ENCODE data around the gene ELOVL5.
"Not testable (repeated sequence)": the region's sequence is repeated elsewhere in the genome, so short reads cannot be mapped to it uniquely, and the experiment has no call there.

The ELOVL5 gene

GRCh38 chr6:53320964-53321363 lies 27.8 kb downstream of the ELOVL5 start:
- H3K36me3 ChIP-seq (ENCODE audit: insufficient read depth, low read length): peaks cover 15% of the 10 kb centered on the region
- no peak for TF ChIP-seq EZH2phosphoT487 (IDR thresholded peaks at IDR 0.05; ENCODE audit: borderline replicate concordance)
- no peaks in the 10 kb centered on the region for H3F3A ChIP-seq (ENCODE audit: low read depth)
- no peak overlapping the region for H2AFZ ChIP-seq (ENCODE audit: low read length)
- peaks cover 88% of the 10 kb centered on the region for H4K20me1 ChIP-seq (ENCODE audit: insufficient read depth, low read length, poor library complexity, severe bottlenecking)
- no peaks in the 10 kb centered on the region for H3K9me3 ChIP-seq (ENCODE audit: insufficient read depth, low read depth, low read length)
- no peaks in the 10 kb centered on the region for H3K9me2 ChIP-seq (replicated peaks; ENCODE audit: low read depth, low read length)
- no peak overlapping the region for H3K4me3 ChIP-seq (ENCODE audit: low read length, poor library complexity, severe bottlenecking)
- H3K27me3 ChIP-seq (ENCODE audit: insufficient read depth, low read length, poor library complexity, severe bottlenecking): no peaks in the 10 kb centered on the region
- H3K4me1 ChIP-seq (ENCODE audit: insufficient read depth, low read length, poor library complexity, severe bottlenecking): peaks cover 26% of the 10 kb centered on the region
- H3K79me2 ChIP-seq (ENCODE audit: insufficient read depth, low read length): peaks cover 99% of the 10 kb centered on the region
- no peak overlapping the region for H3K4me2 ChIP-seq (ENCODE audit: low read depth, low read length, poor library complexity, severe bottlenecking)
- no peak overlapping the region for H3K9ac ChIP-seq (ENCODE audit: low read depth, low read length, poor library complexity, severe bottlenecking)

- Histone ChIP-seq H2AFZ (ENCODE audit: low read length) (no peak overlapping the region), H3K36me3 (ENCODE audit: insufficient read depth, low read length) (peaks cover 10% of the 10 kb centered on the region), H3K4me1 (ENCODE audit: insufficient read depth, low read length, poor library complexity, severe bottlenecking) (peaks cover 51% of the 10 kb centered on the region), H3K4me3 (ENCODE audit: low read length, poor library complexity, severe bottlenecking) (no peak overlapping the region), H3K9me3 (ENCODE audit: insufficient read depth, low read depth, low read length) (no peaks in the 10 kb centered on the region), H3K9me2 (replicated peaks; ENCODE audit: low read depth, low read length) (no peaks in the 10 kb centered on the region), H4K20me1 (ENCODE audit: insufficient read depth, low read length, poor library complexity, severe bottlenecking) (peaks cover 90% of the 10 kb centered on the region), H3K79me2 (ENCODE audit: insufficient read depth, low read length) (peaks cover 99% of the 10 kb centered on the region), H3F3A (ENCODE audit: low read depth) (no peaks in the 10 kb centered on the region), H3K27me3 (ENCODE audit: insufficient read depth, low read length, poor library complexity, severe bottlenecking) (no peaks in the 10 kb centered on the region), H3K9ac (ENCODE audit: low read depth, low read length, poor library complexity, severe bottlenecking) (no peak overlapping the region), H3K4me2 (ENCODE audit: low read depth, low read length, poor library complexity, severe bottlenecking) (no peak overlapping the region)
- TF ChIP-seq EZH2phosphoT487 (IDR thresholded peaks at IDR 0.05; ENCODE audit: borderline replicate concordance) (no peak), CTCF (conservative IDR thresholded peaks at IDR 0.05; ENCODE audit: low read length) (no peak)
Observed at GRCh38 chr6:53318429-53318828, 30.3 kb downstream of the ELOVL5 start.

GRCh38 chr6:53317861-53318260 lies 30.9 kb downstream of the ELOVL5 start:
- no peak for TF ChIP-seq EZH2phosphoT487 (IDR thresholded peaks at IDR 0.05; ENCODE audit: borderline replicate concordance)
- TF ChIP-seq CTCF (conservative IDR thresholded peaks at IDR 0.05; ENCODE audit: low read length): no peak
- H3K79me2 ChIP-seq (ENCODE audit: insufficient read depth, low read length): peaks cover 99% of the 10 kb centered on the region
- no peak overlapping the region for H2AFZ ChIP-seq (ENCODE audit: low read length)

GRCh38 chr6:53317299-53317698 lies 31.5 kb downstream of the ELOVL5 start:
- H3K4me3 ChIP-seq (ENCODE audit: low read length, poor library complexity, severe bottlenecking); H3K9ac ChIP-seq (ENCODE audit: low read depth, low read length, poor library complexity, severe bottlenecking); H3K9me2 ChIP-seq (replicated peaks; ENCODE audit: low read depth, low read length); H2AFZ ChIP-seq (ENCODE audit: low read length); H3K4me2 ChIP-seq (ENCODE audit: low read depth, low read length, poor library complexity, severe bottlenecking); H3K9me3 ChIP-seq (ENCODE audit: insufficient read depth, low read depth, low read length); H3F3A ChIP-seq (ENCODE audit: low read depth); H3K27me3 ChIP-seq (ENCODE audit: insufficient read depth, low read length, poor library complexity, severe bottlenecking): not testable (repeated sequence)
- peaks cover 52% of the 10 kb centered on the region for H3K4me1 ChIP-seq (ENCODE audit: insufficient read depth, low read length, poor library complexity, severe bottlenecking)
- peaks cover 88% of the 10 kb centered on the region for H4K20me1 ChIP-seq (ENCODE audit: insufficient read depth, low read length, poor library complexity, severe bottlenecking)
- peaks cover 98% of the 10 kb centered on the region for H3K79me2 ChIP-seq (ENCODE audit: insufficient read depth, low read length)
- H3K36me3 ChIP-seq (ENCODE audit: insufficient read depth, low read length): peaks cover 10% of the 10 kb centered on the region

More at GRCh38 chr6:53317861-53318260, 30.9 kb downstream of the ELOVL5 start:
- H3F3A ChIP-seq (ENCODE audit: low read depth): peaks cover 1% of the 10 kb centered on the region; the same call in 1 of the 2 replicates
- H3K4me2 ChIP-seq (ENCODE audit: low read depth, low read length, poor library complexity, severe bottlenecking): no peak overlapping the region
- no peaks in the 10 kb centered on the region for H3K27me3 ChIP-seq (ENCODE audit: insufficient read depth, low read length, poor library complexity, severe bottlenecking)
- H3K4me3 ChIP-seq (ENCODE audit: low read length, poor library complexity, severe bottlenecking): no peak overlapping the region
- H3K36me3 ChIP-seq (ENCODE audit: insufficient read depth, low read length): peaks cover 10% of the 10 kb centered on the region
- no peaks in the 10 kb centered on the region for H3K9me2 ChIP-seq (replicated peaks; ENCODE audit: low read depth, low read length)
- H3K9ac ChIP-seq (ENCODE audit: low read depth, low read length, poor library complexity, severe bottlenecking): no peak overlapping the region
- peaks cover 52% of the 10 kb centered on the region for H3K4me1 ChIP-seq (ENCODE audit: insufficient read depth, low read length, poor library complexity, severe bottlenecking)
- H4K20me1 ChIP-seq (ENCODE audit: insufficient read depth, low read length, poor library complexity, severe bottlenecking): peaks cover 90% of the 10 kb centered on the region
- no peaks in the 10 kb centered on the region for H3K9me3 ChIP-seq (ENCODE audit: insufficient read depth, low read depth, low read length)

Data from Loucy (cell line).